Peyer's patch (tissue), 4 donors: ENCODE results near the gene USP36.

Experiments used
- POLR2A ChIP-seq, 2 donors: fragments of 450-650 bp; IDR thresholded peaks; one replicate each; pipeline ENCODE4 v1.5.1; 2017; ENCODE audit warnings: antibody characterized with exemption in 2 of 2, mild to moderate bottlenecking in 2 of 2, moderate library complexity in 2 of 2
- TF ChIP-seq, protein P1 (sequence below), 6 experiments: fragments of 450-650 bp in 4 of 6; fragments of 200-600 bp in 2 of 6; sonication (generic) in 1 of 6; IDR thresholded peaks; one replicate each; pipeline ENCODE4 v1.5.1; 2017 to 2019; ENCODE audit warnings: antibody characterized with exemption in 6 of 6, mild to moderate bottlenecking in 3 of 6, moderate library complexity in 1 of 6

DNA sequence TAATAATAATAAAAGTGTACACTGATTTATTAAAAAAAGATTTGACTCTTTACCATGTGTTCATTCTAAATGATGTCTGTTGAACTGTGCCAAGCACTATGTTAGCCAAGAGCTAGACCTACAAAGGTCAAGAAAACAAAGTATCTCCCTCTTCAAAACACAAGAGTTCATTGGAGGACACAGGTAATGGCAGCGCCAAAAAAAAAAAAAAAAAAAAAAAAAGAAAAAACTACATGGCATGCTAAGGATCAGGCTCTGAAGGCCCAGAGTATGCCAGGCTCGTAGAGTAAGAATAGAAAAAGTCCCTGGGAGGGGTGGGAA is 93.7 kb downstream of the USP36 start:
- TF ChIP-seq POLR2A (IDR thresholded peaks at IDR 0.05) = no peak
- TF ChIP-seq, protein P1, sequence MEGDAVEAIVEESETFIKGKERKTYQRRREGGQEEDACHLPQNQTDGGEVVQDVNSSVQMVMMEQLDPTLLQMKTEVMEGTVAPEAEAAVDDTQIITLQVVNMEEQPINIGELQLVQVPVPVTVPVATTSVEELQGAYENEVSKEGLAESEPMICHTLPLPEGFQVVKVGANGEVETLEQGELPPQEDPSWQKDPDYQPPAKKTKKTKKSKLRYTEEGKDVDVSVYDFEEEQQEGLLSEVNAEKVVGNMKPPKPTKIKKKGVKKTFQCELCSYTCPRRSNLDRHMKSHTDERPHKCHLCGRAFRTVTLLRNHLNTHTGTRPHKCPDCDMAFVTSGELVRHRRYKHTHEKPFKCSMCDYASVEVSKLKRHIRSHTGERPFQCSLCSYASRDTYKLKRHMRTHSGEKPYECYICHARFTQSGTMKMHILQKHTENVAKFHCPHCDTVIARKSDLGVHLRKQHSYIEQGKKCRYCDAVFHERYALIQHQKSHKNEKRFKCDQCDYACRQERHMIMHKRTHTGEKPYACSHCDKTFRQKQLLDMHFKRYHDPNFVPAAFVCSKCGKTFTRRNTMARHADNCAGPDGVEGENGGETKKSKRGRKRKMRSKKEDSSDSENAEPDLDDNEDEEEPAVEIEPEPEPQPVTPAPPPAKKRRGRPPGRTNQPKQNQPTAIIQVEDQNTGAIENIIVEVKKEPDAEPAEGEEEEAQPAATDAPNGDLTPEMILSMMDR (IDR thresholded peaks at IDR 0.05) = no peak
